Measurements from ENCODE around the gene SELPLG. TPM values are rescaled to one million over a fixed set of nuclear protein-coding genes. Genes with fewer than 3 reads are reported as not detected.

SELPLG gene, protein sequence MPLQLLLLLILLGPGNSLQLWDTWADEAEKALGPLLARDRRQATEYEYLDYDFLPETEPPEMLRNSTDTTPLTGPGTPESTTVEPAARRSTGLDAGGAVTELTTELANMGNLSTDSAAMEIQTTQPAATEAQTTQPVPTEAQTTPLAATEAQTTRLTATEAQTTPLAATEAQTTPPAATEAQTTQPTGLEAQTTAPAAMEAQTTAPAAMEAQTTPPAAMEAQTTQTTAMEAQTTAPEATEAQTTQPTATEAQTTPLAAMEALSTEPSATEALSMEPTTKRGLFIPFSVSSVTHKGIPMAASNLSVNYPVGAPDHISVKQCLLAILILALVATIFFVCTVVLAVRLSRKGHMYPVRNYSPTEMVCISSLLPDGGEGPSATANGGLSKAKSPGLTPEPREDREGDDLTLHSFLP
- total RNA-seq = 1.3 and 2.1 TPM in 2 replicates

GRCh38 chr12:108633534-108634248 lies at the start of gene SELPLG:
SELPLG (minus strand) TSS chr12:108633894; CDS start chr12:108624307, 9,587 bp downstream.

GRCh38 chr12:108597559-108598471 lies 35.9 kb downstream of the SELPLG start, which contains the start of gene TMEM119:
TMEM119 (minus strand) TSS chr12:108598084; CDS start chr12:108592383, 5,701 bp downstream.

Small RNA genes within 50 kb of the gene (small RNA-seq; reads per million reads assigned to genes)
- not detected for gene RNU7-169P (ENCODE audit: low replicate concordance)

Other genes starting within 250 kb of the SELPLG start
- 18.2 and 114 TPM in 2 replicates for gene FICD, start 118.6 kb downstream of the SELPLG start, total RNA-seq
- gene SART3, start 72.7 kb downstream of the SELPLG start, total RNA-seq = 51.3 and 84.7 TPM in 2 replicates
- gene ISCU, start 71.3 kb downstream of the SELPLG start, total RNA-seq = 72.4 and 181 TPM in 2 replicates
- 91.9 and 104 TPM in 2 replicates for gene TMEM119, start 35.8 kb downstream of the SELPLG start, total RNA-seq
- 169 and 330 TPM in 2 replicates for gene CORO1C, start 97.6 kb upstream of the SELPLG start, total RNA-seq
- 16.2 and 38.8 TPM in 2 replicates for gene SSH1, start 223.7 kb upstream of the SELPLG start, total RNA-seq
- gene DAO, start 246.2 kb upstream of the SELPLG start, total RNA-seq = not detected in 2 replicates

Measured in placental pericyte (primary cell).